ENCODE data around the gene FBXL5.

GRCh38 chr4:15658781-15659180 is 3.6 kb upstream of the FBXL5 start:
- TF ChIP-seq CTCF (IDR thresholded peaks at IDR 0.05): no peak
- TF ChIP-seq POLR2A (IDR thresholded peaks at IDR 0.05): no peak
- TF ChIP-seq POLR2AphosphoS5 (IDR thresholded peaks at IDR 0.05): no peak
- TF ChIP-seq EP300 (IDR thresholded peaks at IDR 0.05): no peak
